Adrenal gland (tissue), 5 donors: Measurements from ENCODE around the gene NUDT2.
"Not testable (repeated sequence)": the region's sequence is repeated elsewhere in the genome, so short reads cannot be mapped to it uniquely, and the experiment has no call there.

Experiments
- CTCF ChIP-seq, 6 experiments: fragments of 450-650 bp in 4 of 6; fragments of 200-600 bp in 2 of 6; sonication (generic) in 1 of 6; IDR thresholded peaks; 1 replicate in 5 of 6; 2 replicates in 1 of 6; pipeline versions ENCODE4 v1.5.1 to v1.8.0; 2016 to 2021; ENCODE audit warnings: antibody characterized with exemption in 6 of 6, mild to moderate bottlenecking in 2 of 6, moderate library complexity in 1 of 6
- POLR2A ChIP-seq, 2 donors: fragments of 450-650 bp; IDR thresholded peaks; one replicate each; pipeline ENCODE4 v1.6.1; 2017; ENCODE audit warnings: antibody characterized with exemption in 2 of 2, mild to moderate bottlenecking in 2 of 2, moderate library complexity in 1 of 2
- donor health status: DM: no; HTN: no; CAD: no.

GRCh38 chr9:34308316-34308715 lies 21.1 kb upstream of the NUDT2 start:
- not testable (repeated sequence) for TF ChIP-seq CTCF, POLR2A (IDR thresholded peaks at IDR 0.05)
